Measurements from ENCODE around the gene GARNL3.

The GARNL3 gene

DNA sequence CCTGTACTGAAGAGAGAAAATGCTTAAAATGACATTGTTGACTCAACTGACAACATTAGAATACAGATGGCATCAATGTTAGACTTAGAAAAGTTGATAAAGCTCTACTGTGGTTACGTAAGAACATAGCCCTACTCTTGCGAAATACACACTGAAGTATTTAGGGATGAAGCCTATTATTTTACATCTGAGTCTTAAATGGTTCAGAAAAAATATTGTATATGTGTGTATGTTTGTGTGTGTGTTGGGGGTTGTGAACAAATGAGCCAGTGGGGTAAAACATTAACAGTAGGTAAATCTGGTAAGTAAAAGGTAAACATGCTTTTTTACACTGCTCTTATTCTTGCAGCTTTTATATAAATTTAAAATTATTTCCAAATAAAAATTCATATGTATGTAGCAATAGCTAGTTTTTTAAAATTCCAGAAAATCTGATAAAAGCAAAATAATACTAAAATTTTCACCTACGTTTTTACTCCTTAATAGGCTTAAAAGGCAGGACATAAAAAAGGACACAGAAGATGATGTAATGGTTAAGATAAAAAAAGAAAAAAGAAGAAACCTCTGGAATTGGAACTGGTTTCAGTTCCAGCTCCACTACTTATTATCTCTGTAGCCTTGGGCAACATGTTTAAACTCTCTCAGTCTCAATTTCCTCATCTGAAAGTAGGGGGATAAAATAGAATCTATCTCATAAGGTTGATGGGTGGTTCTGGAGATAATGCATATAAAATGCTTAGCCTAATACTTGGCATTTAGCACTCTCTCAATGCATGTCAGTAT is 44.3 kb downstream of the GARNL3 start:
- TF ChIP-seq, protein P1, sequence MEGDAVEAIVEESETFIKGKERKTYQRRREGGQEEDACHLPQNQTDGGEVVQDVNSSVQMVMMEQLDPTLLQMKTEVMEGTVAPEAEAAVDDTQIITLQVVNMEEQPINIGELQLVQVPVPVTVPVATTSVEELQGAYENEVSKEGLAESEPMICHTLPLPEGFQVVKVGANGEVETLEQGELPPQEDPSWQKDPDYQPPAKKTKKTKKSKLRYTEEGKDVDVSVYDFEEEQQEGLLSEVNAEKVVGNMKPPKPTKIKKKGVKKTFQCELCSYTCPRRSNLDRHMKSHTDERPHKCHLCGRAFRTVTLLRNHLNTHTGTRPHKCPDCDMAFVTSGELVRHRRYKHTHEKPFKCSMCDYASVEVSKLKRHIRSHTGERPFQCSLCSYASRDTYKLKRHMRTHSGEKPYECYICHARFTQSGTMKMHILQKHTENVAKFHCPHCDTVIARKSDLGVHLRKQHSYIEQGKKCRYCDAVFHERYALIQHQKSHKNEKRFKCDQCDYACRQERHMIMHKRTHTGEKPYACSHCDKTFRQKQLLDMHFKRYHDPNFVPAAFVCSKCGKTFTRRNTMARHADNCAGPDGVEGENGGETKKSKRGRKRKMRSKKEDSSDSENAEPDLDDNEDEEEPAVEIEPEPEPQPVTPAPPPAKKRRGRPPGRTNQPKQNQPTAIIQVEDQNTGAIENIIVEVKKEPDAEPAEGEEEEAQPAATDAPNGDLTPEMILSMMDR (IDR thresholded peaks at IDR 0.05; ENCODE audit: borderline replicate concordance, insufficient read depth, low read depth, low read length), result no peak
- no peak overlapping the region for H3K4me3 ChIP-seq (ENCODE audit: low read depth, low read length)

DNA sequence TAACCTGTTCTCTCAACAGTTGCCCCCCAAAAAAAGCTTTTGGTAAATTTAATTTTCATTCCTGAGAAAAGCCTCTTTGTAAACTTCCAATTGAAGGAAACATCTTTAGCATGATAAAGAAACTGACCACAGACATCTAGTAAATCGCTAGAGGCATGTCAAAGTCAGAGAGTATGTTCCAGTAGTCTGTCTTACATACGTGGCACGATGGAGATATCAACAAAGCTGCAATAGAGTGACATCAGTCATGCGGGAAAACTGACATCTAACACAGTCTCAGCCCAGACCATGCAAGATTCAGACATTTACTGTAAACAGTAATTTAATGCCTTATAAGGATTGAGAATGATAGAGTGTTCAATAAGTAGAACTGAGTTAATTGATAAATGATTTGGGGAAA is 45.1 kb downstream of the GARNL3 start:
- no peak overlapping the region for H3K4me3 ChIP-seq (ENCODE audit: low read depth, low read length)
- TF ChIP-seq, protein P1 (IDR thresholded peaks at IDR 0.05; ENCODE audit: borderline replicate concordance, insufficient read depth, low read depth, low read length), result no peak

DNA sequence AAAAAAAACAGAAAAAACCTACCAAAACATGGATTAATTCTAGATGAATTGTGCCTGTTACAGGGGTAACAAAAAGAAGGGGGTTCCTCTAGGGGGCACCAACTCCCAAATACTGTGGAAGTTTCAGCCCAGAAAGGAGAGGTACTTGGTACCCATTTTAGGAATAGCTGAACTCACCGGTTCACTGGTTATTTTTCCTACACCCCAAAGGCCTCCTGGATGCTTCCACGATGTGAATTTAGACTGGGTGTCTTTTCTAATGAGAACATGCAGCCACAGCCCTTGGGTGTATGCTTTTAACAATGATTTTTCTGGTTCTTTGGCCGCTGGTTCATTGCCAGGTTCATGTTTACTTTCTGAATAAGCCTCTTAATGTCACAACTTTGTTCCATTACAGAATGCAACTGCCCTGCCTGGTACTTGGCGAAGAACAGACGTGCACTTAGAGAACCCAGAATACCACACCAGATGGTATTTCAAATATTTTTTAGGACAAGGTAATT is 46.7 kb downstream of the GARNL3 start:
- TF ChIP-seq, protein P1 (IDR thresholded peaks at IDR 0.05; ENCODE audit: borderline replicate concordance, insufficient read depth, low read depth, low read length), result peak; percentile 31; the same call in 1 of the 2 replicates

DNA sequence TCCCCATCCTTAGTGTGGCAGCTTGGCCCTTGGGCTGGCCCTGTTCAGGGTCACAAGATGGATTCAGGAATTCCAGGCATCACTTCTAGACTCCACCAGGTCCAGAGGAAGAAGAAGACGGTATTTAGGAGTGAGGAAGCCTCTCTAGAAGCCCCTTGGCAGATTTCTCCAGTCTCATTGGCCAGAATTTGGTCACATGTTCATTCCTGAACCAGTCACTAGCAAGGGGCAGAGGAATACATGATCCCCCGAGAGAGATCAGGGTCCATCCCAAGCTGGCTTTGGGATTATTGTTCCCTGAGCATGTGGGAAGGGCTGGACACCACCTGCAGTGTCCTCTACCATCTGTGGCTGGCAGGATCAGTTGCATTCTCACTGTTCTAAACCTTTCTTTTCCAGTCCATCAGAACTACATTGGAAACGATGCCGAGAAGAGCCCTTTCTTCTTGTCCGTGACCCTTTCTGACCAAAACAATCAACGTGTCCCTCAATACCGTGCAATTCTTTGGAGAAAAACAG is 48.5 kb downstream of the GARNL3 start:
- H3K4me3 ChIP-seq (ENCODE audit: low read depth, low read length), result no peak overlapping the region
- TF ChIP-seq, protein P1 (IDR thresholded peaks at IDR 0.05; ENCODE audit: borderline replicate concordance, insufficient read depth, low read depth, low read length), result no peak

More for the DNA sequence above, 46.7 kb downstream of the GARNL3 start:
- no peak overlapping the region for H3K4me3 ChIP-seq (ENCODE audit: low read depth, low read length)

DNA sequence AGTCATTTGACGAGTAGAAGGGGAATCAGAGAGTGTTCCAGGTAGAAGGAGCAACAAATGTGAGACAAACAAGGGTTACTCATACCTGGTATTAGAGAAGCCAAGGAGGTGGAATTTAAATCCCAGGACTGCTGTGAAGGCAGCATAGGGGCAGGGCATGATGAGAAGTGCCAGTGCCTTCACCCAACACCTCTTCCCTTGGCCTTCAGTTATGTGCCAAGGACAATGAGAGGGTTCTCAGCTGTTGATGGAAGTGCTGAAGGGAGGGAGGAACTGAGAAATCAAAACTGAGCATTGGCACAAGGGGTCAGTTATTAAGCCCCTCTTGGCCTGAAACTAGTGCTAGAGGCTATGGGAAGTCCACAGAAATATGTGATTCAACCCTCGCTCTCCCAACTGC is 50.3 kb downstream of the GARNL3 start:
- H3K4me3 ChIP-seq (ENCODE audit: low read depth, low read length), result no peak overlapping the region
- TF ChIP-seq, protein P1 (IDR thresholded peaks at IDR 0.05; ENCODE audit: borderline replicate concordance, insufficient read depth, low read depth, low read length), result no peak

DNA sequence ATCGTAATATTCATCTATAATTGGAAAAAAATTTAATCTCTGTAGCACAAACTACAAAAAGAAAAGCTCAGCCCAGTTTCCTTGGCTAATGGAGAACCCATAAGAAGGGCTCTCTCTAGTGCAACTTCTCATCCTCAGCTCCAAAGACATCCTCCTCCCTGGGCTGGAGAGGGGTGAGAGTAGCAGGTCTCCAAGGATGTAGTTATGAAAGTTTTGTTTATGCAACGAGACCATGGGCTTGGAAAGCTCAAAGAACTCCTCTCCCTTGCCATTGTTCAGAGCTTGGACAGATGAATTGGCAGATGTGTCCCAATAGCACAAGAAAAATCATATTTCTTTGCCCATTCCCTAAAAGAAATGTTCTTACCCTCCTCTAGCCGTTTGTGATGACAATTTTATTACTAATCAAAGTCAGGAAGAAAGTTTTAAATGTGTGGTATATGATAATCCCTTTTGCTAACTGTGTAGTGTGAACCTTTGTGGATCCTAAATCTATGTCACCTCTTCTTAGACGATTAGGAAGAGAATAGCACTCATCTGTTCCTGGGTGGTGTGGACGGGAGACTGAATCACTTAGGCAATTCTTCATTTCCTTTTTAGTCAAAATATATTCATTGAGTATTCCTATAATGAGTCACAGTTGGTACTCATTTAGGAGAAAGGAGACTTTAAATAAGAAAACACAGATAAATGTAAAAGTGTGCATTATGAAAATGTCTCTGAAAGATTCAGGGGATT is 52.2 kb downstream of the GARNL3 start:
- H3K4me3 ChIP-seq (ENCODE audit: low read depth, low read length), result no peak overlapping the region

More for the DNA sequence above, 52.2 kb downstream of the GARNL3 start:
- TF ChIP-seq, protein P1 (IDR thresholded peaks at IDR 0.05; ENCODE audit: borderline replicate concordance, insufficient read depth, low read depth, low read length), result no peak

All from GM12875 (cell line).